Natural killer cell (primary cell): Measurements from ENCODE around the gene PITPNM3. TPM values are rescaled to one million over a fixed set of nuclear protein-coding genes. Genes with fewer than 3 reads are reported as not detected.

Experiments used
- ATAC-seq, 3 donors: fragments of 150-1000 bp in 2 of 3; fragments of 200-7000 bp in 1 of 3; cut with Tn5 transposase; 1 replicate in 1 of 3; 2 replicates in 2 of 3; pipeline ENCODE4 v1.10.0; 2021; ENCODE audit warnings: mild to moderate bottlenecking in 2 of 3, moderate library complexity in 2 of 3
- DNase-seq, 2 donors: peaks; one replicate each; pipeline versions ENCODE4 v3.0.0 to v3.0.0-alpha.2; 2013 to 2021; ENCODE audit warnings: mixed read lengths in 1 of 2
- H3K27ac ChIP-seq: one replicate; pipeline ENCODE4 v1.5.1; 2013; ENCODE audit warnings: mild to moderate bottlenecking, low read length
- H3K27me3 ChIP-seq: one replicate; pipeline ENCODE4 v1.6.1; 2013; ENCODE audit warnings: low read length; ENCODE audit not compliant: control insufficient read depth, insufficient read depth
- H3K36me3 ChIP-seq: one replicate; pipeline ENCODE4 v1.6.1; 2013; ENCODE audit warnings: low read length; ENCODE audit not compliant: control insufficient read depth, insufficient read depth
- H3K4me1 ChIP-seq: one replicate; pipeline ENCODE4 v1.6.1; 2013; ENCODE audit warnings: low read length; ENCODE audit not compliant: control insufficient read depth, insufficient read depth
- H3K4me3 ChIP-seq: one replicate; pipeline ENCODE4 v1.5.1; 2013; ENCODE audit warnings: low read length
- H3K9me3 ChIP-seq: one replicate; pipeline ENCODE4 v1.6.1; 2013; ENCODE audit warnings: low read length; ENCODE audit not compliant: control insufficient read depth, insufficient read depth
- H3K27ac Mint-ChIP-seq, 2 donors: one replicate each; pipeline ENCODE4 v1.8.0; 2022; ENCODE audit warnings: mild to moderate bottlenecking in 2 of 2, mixed read lengths in 2 of 2, moderate library complexity in 1 of 2
- H3K27me3 Mint-ChIP-seq, 2 donors: one replicate each; pipeline ENCODE4 v1.8.0; 2022; ENCODE audit warnings: low read depth in 2 of 2, mixed read lengths in 2 of 2
- H3K36me3 Mint-ChIP-seq: one replicate; pipeline ENCODE4 v1.8.0; 2022; ENCODE audit warnings: mixed read lengths
- H3K4me1 Mint-ChIP-seq, 2 donors: one replicate each; pipeline ENCODE4 v1.8.0; 2022; ENCODE audit warnings: mixed read lengths in 2 of 2
- H3K4me3 Mint-ChIP-seq: one replicate; pipeline ENCODE4 v1.8.0; 2022; ENCODE audit warnings: mild to moderate bottlenecking, moderate library complexity, mixed read lengths
- H3K9me3 Mint-ChIP-seq, 2 donors: one replicate each; pipeline ENCODE4 v1.8.0; 2022; ENCODE audit warnings: mixed read lengths in 2 of 2
- WGBS: methylation state at CpG from one replicate; pipeline ENCODE4 v1.1.7; 2013; ENCODE audit warnings: missing lambda C conversion rate; ENCODE audit not compliant: insufficient coverage; 5-methylcytosine and 5-hydroxymethylcytosine counted together
- intact Hi-C: fragments of 100-400 bp; cut with micrococcal nuclease; formaldehyde crosslinking; loops from one replicate; pipeline ENCODE4 v1.14.2; 2022
- total RNA-seq, 4 donors: library from RNA; stranded (reverse); fragments of 120-200 nt in 1 of 4; gene quantifications; one replicate each; pipeline versions ENCODE4 v1.2.3 to v1.2.4, GENCODE V29; 2013 to 2022
- TF ChIP-seq, protein P1 (sequence below): fragments of 200-600 bp; IDR thresholded peaks from one replicate; pipeline ENCODE4 v1.8.0; 2022; ENCODE audit warnings: antibody characterized with exemption

The PITPNM3 gene
- total RNA-seq, 3 donors from 2014 or later (not counting 1 experiment from before 2014, with no cell fraction given), result 0.42 to 0.75 (median 0.50) TPM

DNA sequence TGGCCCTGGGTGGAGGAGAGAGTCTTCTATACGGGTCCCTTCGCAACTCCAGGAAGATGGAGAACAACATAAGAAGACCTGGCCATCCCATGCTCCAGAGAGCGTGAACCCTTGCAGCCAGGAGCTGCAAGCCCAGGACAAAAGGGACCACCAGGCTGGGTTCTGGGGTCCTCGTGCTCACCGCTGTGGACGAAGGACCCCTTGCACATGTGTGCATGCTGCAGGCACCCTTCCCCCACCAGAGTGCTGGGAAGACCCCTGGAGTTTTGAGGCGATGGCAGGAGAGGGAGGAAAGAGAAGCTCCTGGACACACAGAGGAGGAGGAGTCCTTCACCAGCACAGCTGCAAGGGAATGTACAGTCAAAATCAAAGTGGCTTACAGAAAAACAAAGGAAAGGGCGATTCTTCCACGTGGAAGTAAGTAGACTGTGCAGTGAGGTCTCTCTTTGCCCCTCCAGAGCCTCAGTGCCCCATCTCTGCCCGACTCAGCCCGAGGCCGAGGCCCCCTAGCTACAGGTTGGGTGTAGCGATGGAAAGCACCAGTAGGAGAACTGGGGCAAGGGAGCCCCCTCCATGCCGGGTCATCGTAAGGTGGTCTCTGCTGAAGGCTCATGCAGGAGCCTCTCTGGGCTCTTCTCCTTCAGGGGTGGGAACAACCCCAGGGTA is 60.8 kb downstream of the PITPNM3 start:
- Mint-ChIP-seq H3K9me3 (no peaks in the 10 kb centered on the region), H3K27ac (no peak overlapping the region), H3K4me3 (no peak overlapping the region), H3K36me3 (no peaks in the 10 kb centered on the region), H3K27me3 (peaks cover 25 to 32% of the 10 kb centered on the region in 2 donors), H3K4me1 (peaks cover 8 to 14% of the 10 kb centered on the region in 2 donors)
- H3K36me3 ChIP-seq, result no peaks in the 10 kb centered on the region
- no peak overlapping the region for H3K27ac ChIP-seq
- no peaks in the 10 kb centered on the region for H3K9me3 ChIP-seq
- H3K27me3 ChIP-seq, result peaks cover 5% of the 10 kb centered on the region
- H3K4me1 ChIP-seq, result peaks cover 8% of the 10 kb centered on the region
- 53% methylated on average over 15 of the region's 15 CpGs for WGBS
- intact Hi-C loops, result no loop called here
- TF ChIP-seq, protein P1, sequence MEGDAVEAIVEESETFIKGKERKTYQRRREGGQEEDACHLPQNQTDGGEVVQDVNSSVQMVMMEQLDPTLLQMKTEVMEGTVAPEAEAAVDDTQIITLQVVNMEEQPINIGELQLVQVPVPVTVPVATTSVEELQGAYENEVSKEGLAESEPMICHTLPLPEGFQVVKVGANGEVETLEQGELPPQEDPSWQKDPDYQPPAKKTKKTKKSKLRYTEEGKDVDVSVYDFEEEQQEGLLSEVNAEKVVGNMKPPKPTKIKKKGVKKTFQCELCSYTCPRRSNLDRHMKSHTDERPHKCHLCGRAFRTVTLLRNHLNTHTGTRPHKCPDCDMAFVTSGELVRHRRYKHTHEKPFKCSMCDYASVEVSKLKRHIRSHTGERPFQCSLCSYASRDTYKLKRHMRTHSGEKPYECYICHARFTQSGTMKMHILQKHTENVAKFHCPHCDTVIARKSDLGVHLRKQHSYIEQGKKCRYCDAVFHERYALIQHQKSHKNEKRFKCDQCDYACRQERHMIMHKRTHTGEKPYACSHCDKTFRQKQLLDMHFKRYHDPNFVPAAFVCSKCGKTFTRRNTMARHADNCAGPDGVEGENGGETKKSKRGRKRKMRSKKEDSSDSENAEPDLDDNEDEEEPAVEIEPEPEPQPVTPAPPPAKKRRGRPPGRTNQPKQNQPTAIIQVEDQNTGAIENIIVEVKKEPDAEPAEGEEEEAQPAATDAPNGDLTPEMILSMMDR, result no peak
- no peak for DNase-seq
- no peak for ATAC-seq
- H3K4me3 ChIP-seq, result no peak overlapping the region

DNA sequence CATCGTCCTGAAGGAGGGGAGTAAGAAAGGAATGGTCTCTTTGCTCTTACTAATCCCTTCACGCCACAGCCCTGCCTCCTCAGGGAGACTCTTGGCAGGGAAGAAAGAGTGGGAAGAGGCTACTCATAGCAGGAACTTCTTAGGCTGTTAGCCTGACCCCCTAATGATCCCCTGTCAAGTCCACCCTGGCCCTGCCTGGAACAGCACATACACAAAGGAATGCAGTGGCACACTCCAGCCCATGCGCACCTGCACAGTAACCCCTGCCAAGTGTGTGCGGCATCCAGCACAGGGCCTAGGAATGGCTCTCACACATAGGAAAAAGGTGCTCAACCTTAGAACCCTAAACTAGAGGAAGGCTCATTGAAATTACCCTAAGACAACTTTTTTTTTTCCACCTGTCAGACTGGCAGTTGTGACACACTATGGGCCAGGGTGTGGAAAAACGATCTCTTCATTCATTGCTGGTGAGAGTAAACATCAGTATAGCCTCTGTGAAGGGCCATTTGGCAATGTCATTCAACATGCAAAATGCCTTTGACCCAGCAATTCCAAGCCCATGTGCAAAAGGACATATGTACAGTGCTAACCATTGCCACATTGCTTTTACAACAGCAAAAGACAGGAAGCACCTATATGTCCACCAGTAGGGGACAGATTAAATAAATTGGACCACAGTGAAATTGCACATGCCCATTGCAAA is 62.0 kb downstream of the PITPNM3 start:
- no peak overlapping the region for H3K27ac Mint-ChIP-seq
- no peak overlapping the region for H3K4me3 Mint-ChIP-seq
- H3K9me3 ChIP-seq, result no peaks in the 10 kb centered on the region
- H3K9me3 Mint-ChIP-seq, result no peaks in the 10 kb centered on the region
- no peak overlapping the region for H3K4me3 ChIP-seq
- H3K4me1 Mint-ChIP-seq, result peaks cover 8 to 14% of the 10 kb centered on the region in 2 donors
- TF ChIP-seq, protein P1, result no peak
- ATAC-seq (no peak), DNase-seq (no peak)
- H3K27ac ChIP-seq, result no peak overlapping the region
- no peaks in the 10 kb centered on the region for H3K36me3 Mint-ChIP-seq
- H3K27me3 Mint-ChIP-seq, result peaks cover 25 to 32% of the 10 kb centered on the region in 2 donors
- peaks cover 5% of the 10 kb centered on the region for H3K27me3 ChIP-seq
- H3K4me1 ChIP-seq, result peaks cover 8% of the 10 kb centered on the region
- WGBS, result 87% methylated on average over 5 of the region's 5 CpGs
- no peaks in the 10 kb centered on the region for H3K36me3 ChIP-seq
- intact Hi-C loops, result no loop called here

DNA sequence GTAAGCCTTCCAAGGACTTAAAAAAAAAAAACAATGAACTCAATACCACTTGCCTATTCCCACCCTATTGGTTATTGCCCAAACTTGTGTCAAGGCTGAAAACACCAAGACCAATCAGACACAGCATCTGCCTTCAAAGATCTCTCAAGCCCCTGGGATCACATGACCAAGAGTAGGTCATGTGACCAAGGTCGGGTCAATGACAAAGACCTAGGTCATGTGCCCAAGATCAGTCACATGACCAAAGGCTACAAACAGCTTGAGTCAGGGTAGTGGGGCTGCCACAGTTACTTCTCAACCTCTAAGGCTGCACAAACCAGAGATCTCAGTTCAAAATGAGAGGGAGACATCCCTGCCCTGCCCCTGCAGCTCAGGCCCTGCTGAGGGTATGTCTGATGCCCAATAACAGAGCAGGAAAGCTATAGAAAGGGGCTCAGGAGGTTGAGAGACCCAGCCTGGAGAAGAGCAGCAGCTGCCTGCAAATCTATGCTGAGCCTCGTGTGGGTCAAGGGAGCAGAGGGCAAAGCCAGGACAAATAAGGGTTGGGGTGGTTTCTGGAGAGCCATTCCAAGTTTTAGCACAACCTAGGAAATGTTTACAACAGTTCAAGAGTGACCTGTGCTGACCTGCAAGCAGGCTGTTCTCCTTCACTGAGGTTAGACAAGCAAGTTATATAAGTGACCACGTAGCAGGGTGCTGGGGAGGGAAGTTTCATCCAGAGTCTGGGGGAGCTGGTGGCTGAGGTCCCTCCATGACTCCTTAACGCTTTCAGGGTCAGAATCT is 63.3 kb downstream of the PITPNM3 start:
- H3K4me3 ChIP-seq, result no peak overlapping the region
- intact Hi-C loops, result no loop called here
- DNase-seq, result no peak

More for the DNA sequence above, 63.3 kb downstream of the PITPNM3 start:
- H3K27me3 ChIP-seq, result peaks cover 5% of the 10 kb centered on the region
- H3K36me3 ChIP-seq, result no peaks in the 10 kb centered on the region
- no peak for ATAC-seq
- peaks cover 8 to 14% of the 10 kb centered on the region in 2 donors for H3K4me1 Mint-ChIP-seq
- no peaks in the 10 kb centered on the region for H3K9me3 Mint-ChIP-seq
- H3K27me3 Mint-ChIP-seq, result peaks cover 24 to 28% of the 10 kb centered on the region in 2 donors
- no peak overlapping the region for H3K4me3 Mint-ChIP-seq
- H3K27ac ChIP-seq, result no peak overlapping the region
- peaks cover 8% of the 10 kb centered on the region for H3K4me1 ChIP-seq
- H3K9me3 ChIP-seq, result no peaks in the 10 kb centered on the region
- H3K36me3 Mint-ChIP-seq, result no peaks in the 10 kb centered on the region
- TF ChIP-seq, protein P1, result no peak
- H3K27ac Mint-ChIP-seq, result no peak overlapping the region
- WGBS, result 78% methylated on average over 4 of the region's 4 CpGs
